ENCODE data around the gene HOXB1. TPM values are rescaled to one million over a fixed set of nuclear protein-coding genes. Genes with fewer than 3 reads are reported as not detected.

The HOXB1 gene
- total RNA-seq, 6 donors from 2014 or later = not detected

- Histone ChIP-seq H3K9me3 (no peaks in the 10 kb centered on the region), H3K4me3 (no peak overlapping the region), H3K36me3 (no peaks in the 10 kb centered on the region), H3K27ac (no peak overlapping the region), H3K4me1 (no peaks in the 10 kb centered on the region), H3K27me3 (no peaks in the 10 kb centered on the region)
- WGBS, 2 donors = 54 to 68% methylated on average over 5 of the region's 5 CpGs
- ATAC-seq (ENCODE audit: low FRiP score in 2 of 2) (no peak), DNase-seq (no peak)
- no peak for TF ChIP-seq POLR2AphosphoS5 (IDR thresholded peaks at IDR 0.05)
- no peak for TF ChIP-seq EP300 (IDR thresholded peaks at IDR 0.05)
- TF ChIP-seq, protein P1, sequence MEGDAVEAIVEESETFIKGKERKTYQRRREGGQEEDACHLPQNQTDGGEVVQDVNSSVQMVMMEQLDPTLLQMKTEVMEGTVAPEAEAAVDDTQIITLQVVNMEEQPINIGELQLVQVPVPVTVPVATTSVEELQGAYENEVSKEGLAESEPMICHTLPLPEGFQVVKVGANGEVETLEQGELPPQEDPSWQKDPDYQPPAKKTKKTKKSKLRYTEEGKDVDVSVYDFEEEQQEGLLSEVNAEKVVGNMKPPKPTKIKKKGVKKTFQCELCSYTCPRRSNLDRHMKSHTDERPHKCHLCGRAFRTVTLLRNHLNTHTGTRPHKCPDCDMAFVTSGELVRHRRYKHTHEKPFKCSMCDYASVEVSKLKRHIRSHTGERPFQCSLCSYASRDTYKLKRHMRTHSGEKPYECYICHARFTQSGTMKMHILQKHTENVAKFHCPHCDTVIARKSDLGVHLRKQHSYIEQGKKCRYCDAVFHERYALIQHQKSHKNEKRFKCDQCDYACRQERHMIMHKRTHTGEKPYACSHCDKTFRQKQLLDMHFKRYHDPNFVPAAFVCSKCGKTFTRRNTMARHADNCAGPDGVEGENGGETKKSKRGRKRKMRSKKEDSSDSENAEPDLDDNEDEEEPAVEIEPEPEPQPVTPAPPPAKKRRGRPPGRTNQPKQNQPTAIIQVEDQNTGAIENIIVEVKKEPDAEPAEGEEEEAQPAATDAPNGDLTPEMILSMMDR (IDR thresholded peaks at IDR 0.05) = no peak
- TF ChIP-seq POLR2A (IDR thresholded peaks at IDR 0.05) = no peak
Measured at GRCh38 chr17:48503747-48504146, 27.1 kb downstream of the HOXB1 start.

GRCh38 chr17:48502901-48503300 lies 27.9 kb downstream of the HOXB1 start:
- Histone ChIP-seq H3K9me3 (no peaks in the 10 kb centered on the region), H3K4me3 (no peak overlapping the region), H3K27ac (no peak overlapping the region), H3K4me1 (no peaks in the 10 kb centered on the region), H3K27me3 (no peaks in the 10 kb centered on the region), H3K36me3 (no peaks in the 10 kb centered on the region)
- TF ChIP-seq, protein P1 (IDR thresholded peaks at IDR 0.05) = no peak
- TF ChIP-seq POLR2A (IDR thresholded peaks at IDR 0.05) (no peak), POLR2AphosphoS5 (IDR thresholded peaks at IDR 0.05) (no peak), EP300 (IDR thresholded peaks at IDR 0.05) (no peak)
- no peak for DNase-seq
- 70 to 87% methylated on average over 4 of the region's 4 CpGs for WGBS, 2 donors
- ATAC-seq (ENCODE audit: low FRiP score in 2 of 2) = no peak

GRCh38 chr17:48502312-48502711 lies 28.5 kb downstream of the HOXB1 start:
- no peaks in the 10 kb centered on the region for H3K9me3 ChIP-seq
- no peak overlapping the region for H3K4me3 ChIP-seq
- WGBS, 2 donors = 67 to 73% methylated on average over 2 of the region's 2 CpGs
- no peaks in the 10 kb centered on the region for H3K4me1 ChIP-seq
- no peaks in the 10 kb centered on the region for H3K36me3 ChIP-seq
- TF ChIP-seq, protein P1 (IDR thresholded peaks at IDR 0.05) = no peak
- TF ChIP-seq POLR2A (IDR thresholded peaks at IDR 0.05) (no peak), POLR2AphosphoS5 (IDR thresholded peaks at IDR 0.05) (no peak), EP300 (IDR thresholded peaks at IDR 0.05) (no peak)
- no peak for DNase-seq
- H3K27ac ChIP-seq = no peak overlapping the region
- no peak for ATAC-seq (ENCODE audit: low FRiP score in 2 of 2)
- H3K27me3 ChIP-seq = no peaks in the 10 kb centered on the region

- TF ChIP-seq, protein P1 (IDR thresholded peaks at IDR 0.05) = no peak
- no peak for TF ChIP-seq POLR2AphosphoS5 (IDR thresholded peaks at IDR 0.05)
- Histone ChIP-seq H3K9me3 (no peaks in the 10 kb centered on the region), H3K4me3 (no peak overlapping the region), H3K4me1 (no peaks in the 10 kb centered on the region), H3K27me3 (no peaks in the 10 kb centered on the region), H3K36me3 (no peaks in the 10 kb centered on the region), H3K27ac (no peak overlapping the region)
- ATAC-seq (ENCODE audit: low FRiP score in 2 of 2) (peak in 1 of 2 donors; percentile 57), DNase-seq (no peak)
- 60 to 62% methylated on average over 12 of the region's 12 CpGs for WGBS, 2 donors
Measured at GRCh38 chr17:48500435-48501426, 30.1 kb downstream of the HOXB1 start.

Measured in upper lobe of left lung (tissue), 6 donors.